GM15510 (cell line): ENCODE measurements around the gene DHRS1.

Experiments used
- POLR2A ChIP-seq: IDR thresholded peaks from 3 replicates; pipeline ENCODE4 v1.6.1; 2011; ENCODE audit warnings: borderline replicate concordance; ENCODE audit not compliant: insufficient read length; ENCODE audit errors: extremely low read depth

DHRS1 gene

DNA sequence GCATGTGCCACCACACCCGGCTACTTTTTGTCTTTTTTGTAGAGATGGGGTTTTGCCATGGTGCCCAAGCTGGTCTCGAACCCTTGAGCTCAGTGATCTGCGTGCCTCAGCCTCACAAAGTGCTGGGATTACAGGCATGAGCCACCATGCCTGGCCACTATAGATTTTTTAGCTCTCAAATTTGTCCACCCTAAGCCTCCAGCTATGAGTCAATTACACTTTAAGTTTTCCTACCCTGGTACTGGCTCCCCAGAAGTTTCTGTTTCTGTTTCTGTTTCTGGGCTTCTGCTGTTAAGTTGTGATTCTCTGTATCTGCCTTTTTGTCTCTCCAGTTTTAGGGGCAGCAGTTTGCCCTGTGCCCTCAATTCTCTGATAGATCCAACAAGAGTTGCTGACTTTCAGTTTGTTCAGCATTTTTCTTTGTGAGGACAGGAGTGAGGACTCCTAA, 52.8 kb downstream of the DHRS1 start:
- TF ChIP-seq POLR2A: no peak

DNA sequence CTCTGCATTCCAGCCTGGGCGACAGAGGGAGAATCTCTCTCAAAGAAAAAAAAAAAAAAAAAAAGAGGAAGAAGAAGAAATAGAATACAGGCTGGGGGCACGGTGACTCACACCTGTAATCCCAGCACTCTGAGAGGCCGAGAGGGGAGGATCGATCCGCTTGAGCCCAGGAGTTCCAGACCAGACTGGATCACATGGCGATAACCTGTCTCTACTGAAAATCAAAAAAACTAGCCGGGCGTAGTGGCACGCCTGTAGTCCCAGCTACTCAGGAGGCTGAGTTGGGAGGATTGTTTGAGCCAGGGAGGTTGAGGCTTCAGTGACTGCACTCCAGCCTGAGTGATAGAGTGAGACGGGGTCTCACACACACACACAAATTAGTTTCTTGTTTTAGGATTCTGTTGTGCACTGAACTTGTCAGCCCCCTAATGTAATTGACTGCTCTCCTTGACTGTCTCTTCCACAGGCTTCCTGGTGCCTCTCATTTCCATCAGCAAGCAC, 56.2 kb downstream of the DHRS1 start:
- no peak for TF ChIP-seq POLR2A

GRCh38 chr14:24241829-24242443, 57.6 kb downstream of the DHRS1 start:
- TF ChIP-seq POLR2A: no peak
